GM23338 (cell line): ENCODE results near the gene SLC12A5.

ENCODE experiments used
- EZH2phosphoT487 ChIP-seq: fragments of 200-600 bp; sonication (generic); IDR thresholded peaks from one replicate; pipeline ENCODE4 v1.8.1; 2018; ENCODE audit warnings: antibody characterized with exemption; ENCODE audit not compliant: unreplicated experiment
- REST ChIP-seq: IDR thresholded peaks from one replicate; pipeline ENCODE4 v1.6.1; 2018; ENCODE audit warnings: antibody characterized with exemption; ENCODE audit not compliant: unreplicated experiment
- TF ChIP-seq, protein P1 (sequence below), 2 experiments: fragments of 200-600 bp in 1 of 2; sonication (generic) in 1 of 2; conservative IDR thresholded peaks; 2 replicates each; pipeline versions ENCODE4 v1.5.1 to v1.6.1; 2016 to 2017; ENCODE audit warnings: antibody characterized with exemption in 2 of 2, low read depth in 2 of 2, mild to moderate bottlenecking in 2 of 2, moderate library complexity in 1 of 2

DNA sequence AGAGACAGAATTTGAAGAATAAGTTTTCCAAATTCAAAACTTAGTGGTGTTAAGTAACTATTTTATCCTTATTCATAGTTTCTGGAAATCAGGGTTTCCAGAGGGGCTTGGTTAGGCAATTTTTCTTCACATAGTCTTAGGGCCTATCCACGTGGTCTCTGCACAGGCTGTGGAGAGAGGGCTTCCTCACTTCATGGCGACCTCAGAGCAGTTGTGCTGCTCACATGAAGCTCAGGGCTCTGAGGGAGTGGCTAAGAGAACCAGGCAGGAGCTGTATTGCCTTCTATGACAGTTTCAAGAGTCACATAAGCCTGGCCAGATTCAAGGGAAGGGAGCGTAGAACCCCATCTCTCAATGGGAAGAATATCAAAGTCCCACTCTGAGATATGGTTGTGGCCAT lies 75.2 kb downstream of the SLC12A5 start:
- TF ChIP-seq, protein P1, sequence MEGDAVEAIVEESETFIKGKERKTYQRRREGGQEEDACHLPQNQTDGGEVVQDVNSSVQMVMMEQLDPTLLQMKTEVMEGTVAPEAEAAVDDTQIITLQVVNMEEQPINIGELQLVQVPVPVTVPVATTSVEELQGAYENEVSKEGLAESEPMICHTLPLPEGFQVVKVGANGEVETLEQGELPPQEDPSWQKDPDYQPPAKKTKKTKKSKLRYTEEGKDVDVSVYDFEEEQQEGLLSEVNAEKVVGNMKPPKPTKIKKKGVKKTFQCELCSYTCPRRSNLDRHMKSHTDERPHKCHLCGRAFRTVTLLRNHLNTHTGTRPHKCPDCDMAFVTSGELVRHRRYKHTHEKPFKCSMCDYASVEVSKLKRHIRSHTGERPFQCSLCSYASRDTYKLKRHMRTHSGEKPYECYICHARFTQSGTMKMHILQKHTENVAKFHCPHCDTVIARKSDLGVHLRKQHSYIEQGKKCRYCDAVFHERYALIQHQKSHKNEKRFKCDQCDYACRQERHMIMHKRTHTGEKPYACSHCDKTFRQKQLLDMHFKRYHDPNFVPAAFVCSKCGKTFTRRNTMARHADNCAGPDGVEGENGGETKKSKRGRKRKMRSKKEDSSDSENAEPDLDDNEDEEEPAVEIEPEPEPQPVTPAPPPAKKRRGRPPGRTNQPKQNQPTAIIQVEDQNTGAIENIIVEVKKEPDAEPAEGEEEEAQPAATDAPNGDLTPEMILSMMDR (conservative IDR thresholded peaks at IDR 0.05; ENCODE audit: low read depth in 2 of 2): no peak
- no peak for TF ChIP-seq REST
- TF ChIP-seq EZH2phosphoT487: no peak
